HepG2 (cell line): ENCODE results near the gene SLCO2A1. TPM values are rescaled to one million over a fixed set of nuclear protein-coding genes. Genes with fewer than 3 reads are reported as not detected.

Source experiments
- HMGXB4 ChIP-seq, 2 experiments: sonication (generic) in 1 of 2; formaldehyde crosslinking in 1 of 2; IDR thresholded peaks; 2 replicates each; pipeline versions ENCODE4 v1.4.0 to v1.6.1; 2018 to 2020; ENCODE audit warnings: missing genetic modification reagents in 2 of 2, borderline replicate concordance in 1 of 2, low read depth in 1 of 2, mild to moderate bottlenecking in 1 of 2, missing biosample characterization in 1 of 2
- KDM3A ChIP-seq: IDR thresholded peaks from 2 replicates; pipeline ENCODE4 v1.6.1; 2018; ENCODE audit warnings: low read depth, missing compliant biosample characterization
- SNAI1 ChIP-seq: sonication (generic); formaldehyde crosslinking; IDR thresholded peaks from 2 replicates; pipeline ENCODE4 v1.5.0; 2020; ENCODE audit warnings: mild to moderate bottlenecking, missing genetic modification reagents, borderline replicate concordance
- SOX6 ChIP-seq, 2 experiments: fragments of 450-650 bp in 1 of 2; sonication (generic) in 1 of 2; formaldehyde crosslinking in 1 of 2; IDR thresholded peaks; 2 replicates each; pipeline versions ENCODE4 v1.4.0 to v1.6.1; 2017 to 2020; ENCODE audit warnings: antibody characterized with exemption in 1 of 2, mild to moderate bottlenecking in 1 of 2, missing genetic modification reagents in 1 of 2
- ZFP82 ChIP-seq: sonication (generic); formaldehyde crosslinking; IDR thresholded peaks from 2 replicates; pipeline ENCODE4 v1.5.1; 2020; ENCODE audit warnings: mild to moderate bottlenecking, missing genetic modification reagents, borderline replicate concordance
- ZNF280B ChIP-seq: sonication (generic); formaldehyde crosslinking; IDR thresholded peaks from 2 replicates; pipeline ENCODE4 v1.5.0; 2020; ENCODE audit warnings: missing genetic modification reagents, mild to moderate bottlenecking, borderline replicate concordance
- ZNF460 ChIP-seq: sonication (generic); formaldehyde crosslinking; IDR thresholded peaks from 2 replicates; pipeline ENCODE4 v1.5.1; 2020; ENCODE audit warnings: missing genetic modification reagents, mild to moderate bottlenecking, borderline replicate concordance
- ZNF543 ChIP-seq: sonication (generic); formaldehyde crosslinking; IDR thresholded peaks from 2 replicates; pipeline ENCODE4 v1.4.0; 2020; ENCODE audit warnings: mild to moderate bottlenecking, missing genetic modification reagents
- ZNF781 ChIP-seq: sonication (generic); formaldehyde crosslinking; IDR thresholded peaks from 2 replicates; pipeline ENCODE4 v1.5.1; 2020; ENCODE audit warnings: borderline replicate concordance, mild to moderate bottlenecking, missing genetic modification reagents; ENCODE audit errors: not compliant biosample characterization
- ZNF83 ChIP-seq: sonication (generic); formaldehyde crosslinking; IDR thresholded peaks from 2 replicates; pipeline ENCODE4 v1.4.0; 2020; ENCODE audit warnings: missing genetic modification reagents, mild to moderate bottlenecking, borderline replicate concordance
- polyA plus RNA-seq, 8 experiments: library from polyadenylated mRNA; depleted of rRNA in 3 of 8; stranded (reverse) in 7 of 8; unstranded in 1 of 8; fragments of >200 nt; fragmentation: Illumina TruSeq in 4 of 8; extraction: Trizol in 4 of 8; gene quantifications; 2 replicates each; pipeline versions ENCODE4 v1.2.1 to v1.2.3, GENCODE V29; 2011 to 2016; ENCODE audit warnings: low read depth in 4 of 8, missing spikeins in 1 of 8, mixed read lengths in 1 of 8; ENCODE audit not compliant: insufficient read depth in 1 of 8
- total RNA-seq, 5 experiments: library from RNA; depleted of rRNA; stranded (reverse); fragments of >200 nt; fragmentation: Illumina TruSeq; extraction: Trizol; gene quantifications; 2 replicates each; pipeline ENCODE4 v1.2.3, GENCODE V29; 2016; ENCODE audit warnings: low read depth in 1 of 5
- TF ChIP-seq, protein P1 (sequence below): sonication (generic); formaldehyde crosslinking; IDR thresholded peaks from 2 replicates; pipeline ENCODE4 v1.4.0; 2020; ENCODE audit warnings: missing genetic modification reagents, borderline replicate concordance
- TF ChIP-seq, protein P2 (sequence below), 2 experiments: sonication (generic) in 1 of 2; formaldehyde crosslinking in 1 of 2; IDR thresholded peaks; 2 replicates each; pipeline versions ENCODE4 v1.4.0 to v1.6.1; 2016 to 2020; ENCODE audit warnings: borderline replicate concordance in 1 of 2, low read depth in 1 of 2, mild to moderate bottlenecking in 1 of 2, missing genetic modification reagents in 1 of 2
- TF ChIP-seq, protein P3 (sequence below): sonication (generic); formaldehyde crosslinking; IDR thresholded peaks from 2 replicates; pipeline ENCODE4 v1.8.0; 2022; ENCODE audit warnings: missing genetic modification reagents, mild to moderate bottlenecking, inconsistent platforms, borderline replicate concordance

The SLCO2A1 gene
- total and polyA plus RNA-seq, 2 of the 13 experiments (the other 11 are each of a cell fraction or from before 2014, with no cell fraction given): 0.04 TPM; not detected in 1

GRCh38 chr3:134059671-134060560 is 30.2 kb upstream of the SLCO2A1 start (continued):
- TF ChIP-seq ZNF280B (CRISPR knock-in tag) (no peak), ZNF460 (no peak), HMGXB4 (CRISPR knock-in tag; IDR thresholded peaks at IDR 0.05; ENCODE audit: borderline replicate concordance in 1 of 2, low read depth in 1 of 2) (no peak), ZFP82 (CRISPR knock-in tag) (no peak), ZNF83 (CRISPR knock-in tag) (no peak), KDM3A (peak; percentile 56; the same call in 1 of the 2 replicates), ZNF543 (CRISPR knock-in tag) (no peak), SOX6 (IDR thresholded peaks at IDR 0.05) (no peak), SOX6 (CRISPR knock-in tag; IDR thresholded peaks at IDR 0.05) (peak; percentile 97), ZNF781 (CRISPR knock-in tag) (no peak), SNAI1 (CRISPR knock-in tag) (no peak)
- TF ChIP-seq, protein P1, sequence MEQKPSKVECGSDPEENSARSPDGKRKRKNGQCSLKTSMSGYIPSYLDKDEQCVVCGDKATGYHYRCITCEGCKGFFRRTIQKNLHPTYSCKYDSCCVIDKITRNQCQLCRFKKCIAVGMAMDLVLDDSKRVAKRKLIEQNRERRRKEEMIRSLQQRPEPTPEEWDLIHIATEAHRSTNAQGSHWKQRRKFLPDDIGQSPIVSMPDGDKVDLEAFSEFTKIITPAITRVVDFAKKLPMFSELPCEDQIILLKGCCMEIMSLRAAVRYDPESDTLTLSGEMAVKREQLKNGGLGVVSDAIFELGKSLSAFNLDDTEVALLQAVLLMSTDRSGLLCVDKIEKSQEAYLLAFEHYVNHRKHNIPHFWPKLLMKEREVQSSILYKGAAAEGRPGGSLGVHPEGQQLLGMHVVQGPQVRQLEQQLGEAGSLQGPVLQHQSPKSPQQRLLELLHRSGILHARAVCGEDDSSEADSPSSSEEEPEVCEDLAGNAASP (CRISPR knock-in tag): 0 out of 2 replicates have a peak, but pooled peaks have one; percentile 18
- TF ChIP-seq, protein P2, sequence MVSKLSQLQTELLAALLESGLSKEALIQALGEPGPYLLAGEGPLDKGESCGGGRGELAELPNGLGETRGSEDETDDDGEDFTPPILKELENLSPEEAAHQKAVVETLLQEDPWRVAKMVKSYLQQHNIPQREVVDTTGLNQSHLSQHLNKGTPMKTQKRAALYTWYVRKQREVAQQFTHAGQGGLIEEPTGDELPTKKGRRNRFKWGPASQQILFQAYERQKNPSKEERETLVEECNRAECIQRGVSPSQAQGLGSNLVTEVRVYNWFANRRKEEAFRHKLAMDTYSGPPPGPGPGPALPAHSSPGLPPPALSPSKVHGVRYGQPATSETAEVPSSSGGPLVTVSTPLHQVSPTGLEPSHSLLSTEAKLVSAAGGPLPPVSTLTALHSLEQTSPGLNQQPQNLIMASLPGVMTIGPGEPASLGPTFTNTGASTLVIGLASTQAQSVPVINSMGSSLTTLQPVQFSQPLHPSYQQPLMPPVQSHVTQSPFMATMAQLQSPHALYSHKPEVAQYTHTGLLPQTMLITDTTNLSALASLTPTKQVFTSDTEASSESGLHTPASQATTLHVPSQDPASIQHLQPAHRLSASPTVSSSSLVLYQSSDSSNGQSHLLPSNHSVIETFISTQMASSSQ (IDR thresholded peaks at IDR 0.05; ENCODE audit: low read depth): no peak
- TF ChIP-seq, protein P2 (CRISPR knock-in tag; IDR thresholded peaks at IDR 0.05; ENCODE audit: borderline replicate concordance): no peak
- TF ChIP-seq, protein P3, sequence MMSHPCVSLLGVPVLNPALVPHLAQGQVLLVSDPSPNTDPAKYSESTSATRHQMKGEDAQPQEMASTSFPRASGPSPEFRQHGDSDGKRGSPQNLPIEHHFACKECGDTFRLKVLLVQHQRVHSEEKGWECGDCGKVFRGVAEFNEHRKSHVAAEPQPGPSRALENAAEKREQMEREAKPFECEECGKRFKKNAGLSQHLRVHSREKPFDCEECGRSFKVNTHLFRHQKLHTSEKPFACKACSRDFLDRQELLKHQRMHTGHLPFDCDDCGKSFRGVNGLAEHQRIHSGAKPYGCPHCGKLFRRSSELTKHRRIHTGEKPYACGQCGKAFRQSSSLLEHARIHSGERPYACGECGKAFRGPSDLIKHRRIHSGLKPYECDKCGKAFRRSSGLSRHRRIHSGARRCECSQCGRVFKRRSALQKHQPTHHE: no peak; the same call in 1 of the 2 replicates
